HG03175 (cell line): ENCODE measurements around the gene FAM3D.
A peak's percentile ranks its signal among the peaks of the same experiment; 100 is the strongest.
"Not testable (repeated sequence)": the region's sequence is repeated elsewhere in the genome, so short reads cannot be mapped to it uniquely, and the experiment has no call there.

Experiments used
- ATAC-seq: cut with Tn5 transposase; IDR thresholded peaks from one replicate; pipeline ENCODE4 v1.9.1; 2021; ENCODE audit warnings: mild to moderate bottlenecking, moderate library complexity; ENCODE audit not compliant: unreplicated experiment

Gene FAM3D

GRCh38 chr3:58666683-58667082 lies at the start of gene FAM3D:
TSS of gene FAM3D (minus strand) at chr3:58666774. CDS start at chr3:58655563, 11,211 bp downstream.
- ATAC-seq = no peak

- no peak for ATAC-seq
Observed at GRCh38 chr3:58713715-58714401, 47.3 kb upstream of the FAM3D start.

GRCh38 chr3:58711871-58712270 lies 45.3 kb upstream of the FAM3D start:
- ATAC-seq = no peak

- not testable (repeated sequence) for ATAC-seq
Observed at GRCh38 chr3:58708983-58709382, 42.4 kb upstream of the FAM3D start.

GRCh38 chr3:58708116-58708791 lies 41.7 kb upstream of the FAM3D start:
- no peak for ATAC-seq

GRCh38 chr3:58707390-58707930 lies 40.9 kb upstream of the FAM3D start:
- no peak for ATAC-seq

- no peak for ATAC-seq
Observed at GRCh38 chr3:58706395-58707167, 40.0 kb upstream of the FAM3D start.

GRCh38 chr3:58704745-58705144 lies 38.2 kb upstream of the FAM3D start:
- ATAC-seq = peak; percentile 58

GRCh38 chr3:58704304-58704703 lies 37.7 kb upstream of the FAM3D start:
- ATAC-seq = not testable (repeated sequence)

- no peak for ATAC-seq
Observed at GRCh38 chr3:58698246-58698645, 31.7 kb upstream of the FAM3D start.

- ATAC-seq = peak; percentile 73
Observed at GRCh38 chr3:58697561-58697960, 31.0 kb upstream of the FAM3D start.

- not testable (repeated sequence) for ATAC-seq
Observed at GRCh38 chr3:58696813-58697212, 30.2 kb upstream of the FAM3D start.

GRCh38 chr3:58696093-58696492 lies 29.5 kb upstream of the FAM3D start:
- ATAC-seq = no peak

- ATAC-seq = not testable (repeated sequence)
Observed at GRCh38 chr3:58695284-58695683, 28.7 kb upstream of the FAM3D start.

GRCh38 chr3:58693940-58694850 lies 27.6 kb upstream of the FAM3D start:
- ATAC-seq = peak; percentile 60

GRCh38 chr3:58692484-58692883 lies 25.9 kb upstream of the FAM3D start:
- no peak for ATAC-seq

- ATAC-seq = no peak
Observed at GRCh38 chr3:58691997-58692396, 25.4 kb upstream of the FAM3D start.

- no peak for ATAC-seq
Observed at GRCh38 chr3:58690490-58690889, 23.9 kb upstream of the FAM3D start.

GRCh38 chr3:58688574-58688973 lies 22.0 kb upstream of the FAM3D start:
- ATAC-seq = no peak

GRCh38 chr3:58686847-58687246 lies 20.3 kb upstream of the FAM3D start:
- ATAC-seq = no peak
